H1 (cell line): ENCODE measurements around the gene RAD51B. TPM values are rescaled to one million over a fixed set of nuclear protein-coding genes. Genes with fewer than 3 reads are reported as not detected.

ENCODE experiments used
- CTCF ChIA-PET: fragments of 300-600 bp; sonication (Branson Sonifier 250); formaldehyde crosslinking; loops from one replicate; lab custom pipeline; 2021; ENCODE audit not compliant: partially characterized antibody; lab: Charles Lee
- POLR2A ChIA-PET: fragments of 300-600 bp; sonication (Branson Sonifier 250); formaldehyde crosslinking; loops from one replicate; lab custom pipeline; 2021; ENCODE audit warnings: inconsistent platforms; ENCODE audit not compliant: partially characterized antibody; lab: Charles Lee
- DNase-seq, 2 experiments: peaks; one replicate each; pipeline versions ENCODE4 v3.0.0 to v3.0.0-alpha.2; 2010 to 2022; ENCODE audit warnings: low spot score in 2 of 2, low read depth in 1 of 2, mixed read lengths in 1 of 2
- FAIRE-seq: peaks from 2 replicates; lab custom pipeline; 2011; peaks lifted over from hg19 to GRCh38; lab: Jason Lieb, UNC
- H2AFZ ChIP-seq: 2 replicates; pipeline ENCODE4 v1.8.1; 2012; ENCODE audit warnings: low read length, inconsistent platforms
- H2AK5ac ChIP-seq: 2 replicates; pipeline ENCODE4 v1.6.1; 2013; ENCODE audit warnings: low read depth, low read length
- H2BK120ac ChIP-seq: replicated peaks from 2 replicates; pipeline ENCODE3; 2013; ENCODE audit warnings: low read depth, low read length, inconsistent platforms
- H2BK12ac ChIP-seq: 2 replicates; pipeline ENCODE4 v1.6.1; 2013; ENCODE audit warnings: low read depth, low read length
- H2BK15ac ChIP-seq: 2 replicates; pipeline ENCODE4 v1.6.1; 2013; ENCODE audit warnings: low read length
- H2BK20ac ChIP-seq: 2 replicates; pipeline ENCODE4 v1.6.1; 2013; ENCODE audit warnings: low read length
- H2BK5ac ChIP-seq: 2 replicates; pipeline ENCODE4 v1.6.1; 2013; ENCODE audit warnings: low read depth, low read length
- H3K14ac ChIP-seq: 2 replicates; pipeline ENCODE4 v1.6.1; 2013; ENCODE audit warnings: inconsistent platforms; ENCODE audit not compliant: insufficient read length
- H3K18ac ChIP-seq: 2 replicates; pipeline ENCODE4 v1.6.1; 2013; ENCODE audit warnings: low read length; ENCODE audit errors: extremely low read depth
- H3K23ac ChIP-seq: 2 replicates; pipeline ENCODE4 v1.6.1; 2013; ENCODE audit warnings: inconsistent platforms; ENCODE audit not compliant: insufficient read length
- H3K23me2 ChIP-seq: 2 replicates; pipeline ENCODE4 v1.6.1; 2013; ENCODE audit warnings: low read depth, low read length
- H3K27ac ChIP-seq: 2 replicates; pipeline ENCODE4 v1.6.1; 2011; ENCODE audit warnings: low read depth, low read length, inconsistent platforms
- H3K27me3 ChIP-seq, 4 experiments: replicated peaks in 1 of 4; 1 replicate in 1 of 4; 2 replicates in 3 of 4; pipeline versions ENCODE4 v1.6.1 to v1.8.1; 2011 to 2013; ENCODE audit warnings: low read length in 3 of 4, mild to moderate bottlenecking in 3 of 4, inconsistent platforms in 2 of 4, mixed read lengths in 2 of 4, moderate library complexity in 1 of 4; ENCODE audit not compliant: control insufficient read depth in 3 of 4, insufficient read depth in 3 of 4; ENCODE audit errors: extremely low read depth in 1 of 4
- H3K36me3 ChIP-seq, 4 experiments: 2 replicates each; pipeline versions ENCODE4 v1.6.1 to v1.8.1; 2011 to 2013; ENCODE audit warnings: mild to moderate bottlenecking in 4 of 4, low read length in 3 of 4, moderate library complexity in 2 of 4, control low read depth in 1 of 4, inconsistent platforms in 1 of 4; ENCODE audit not compliant: insufficient read depth in 4 of 4, control insufficient read depth in 2 of 4
- H3K4ac ChIP-seq: replicated peaks from 2 replicates; pipeline ENCODE3; 2013; ENCODE audit warnings: low read length, low read depth, mixed read lengths, inconsistent platforms; ENCODE audit not compliant: insufficient read length
- H3K4me1 ChIP-seq, 4 experiments: replicated peaks in 1 of 4; 1 replicate in 1 of 4; 2 replicates in 3 of 4; pipeline versions ENCODE4 v1.6.1 to v1.8.1; 2011 to 2013; ENCODE audit warnings: low read length in 3 of 4, inconsistent platforms in 2 of 4, mixed read lengths in 1 of 4; ENCODE audit not compliant: insufficient read depth in 4 of 4, control insufficient read depth in 3 of 4
- H3K4me2 ChIP-seq, 2 experiments: 2 replicates each; pipeline versions ENCODE4 v1.6.1 to v1.8.1; 2011 to 2013; ENCODE audit warnings: low read depth in 2 of 2, low read length in 2 of 2, control low read depth in 1 of 2, inconsistent platforms in 1 of 2, mild to moderate bottlenecking in 1 of 2; ENCODE audit not compliant: insufficient read depth in 1 of 2
- H3K4me3 ChIP-seq, 4 experiments: fragments of 200-600, 300-600 bp in 1 of 4; sonication (generic), shearing (Covaris generic), sonication (Bioruptor Twin) in 1 of 4; 2 replicates each; pipeline versions ENCODE4 v1.5.1 to v1.8.1; 2011 to 2016; ENCODE audit warnings: low read length in 4 of 4, low read depth in 3 of 4, control low read depth in 2 of 4, inconsistent platforms in 2 of 4, mild to moderate bottlenecking in 2 of 4, mixed read lengths in 1 of 4, moderate library complexity in 1 of 4; ENCODE audit not compliant: insufficient read depth in 2 of 4; ENCODE audit errors: extremely low read depth in 1 of 4
- H3K56ac ChIP-seq: replicated peaks from 2 replicates; pipeline ENCODE3; 2013; ENCODE audit warnings: low read depth, mild to moderate bottlenecking, mixed read lengths, low read length, inconsistent platforms; ENCODE audit not compliant: insufficient read length
- H3K79me1 ChIP-seq: 2 replicates; pipeline ENCODE4 v1.6.1; 2013; ENCODE audit warnings: low read depth, low read length, control low read depth
- H3K79me2 ChIP-seq, 2 experiments: 2 replicates each; pipeline versions ENCODE4 v1.6.1 to v1.8.1; 2012 to 2013; ENCODE audit warnings: low read length in 2 of 2, mild to moderate bottlenecking in 2 of 2, inconsistent platforms in 1 of 2; ENCODE audit not compliant: insufficient read depth in 2 of 2, control insufficient read depth in 1 of 2
- H3K9ac ChIP-seq, 4 experiments: replicated peaks in 1 of 4; 1 replicate in 1 of 4; 2 replicates in 3 of 4; pipeline versions ENCODE4 v1.6.1 to v1.8.1; 2011 to 2013; ENCODE audit warnings: low read depth in 3 of 4, low read length in 3 of 4, control low read depth in 2 of 4, mild to moderate bottlenecking in 2 of 4, moderate library complexity in 2 of 4, inconsistent platforms in 1 of 4; ENCODE audit errors: extremely low read depth in 1 of 4
- H3K9me3 ChIP-seq, 2 experiments: 2 replicates each; pipeline versions ENCODE4 v1.6.1 to v1.8.1; 2012 to 2013; ENCODE audit warnings: mild to moderate bottlenecking in 2 of 2, moderate library complexity in 2 of 2, control low read depth in 1 of 2, inconsistent platforms in 1 of 2, low read depth in 1 of 2, low read length in 1 of 2, mixed read lengths in 1 of 2; ENCODE audit not compliant: insufficient read depth in 2 of 2
- H4K20me1 ChIP-seq, 2 experiments: replicated peaks in 1 of 2; 2 replicates each; pipeline versions ENCODE3 to v1.8.1; 2011 to 2013; ENCODE audit warnings: inconsistent platforms in 2 of 2, low read length in 2 of 2, mild to moderate bottlenecking in 1 of 2; ENCODE audit not compliant: insufficient read depth in 2 of 2, control insufficient read depth in 1 of 2
- H4K5ac ChIP-seq: 2 replicates; pipeline ENCODE4 v1.6.1; 2013; ENCODE audit warnings: low read length, low read depth, mixed read lengths, inconsistent platforms; ENCODE audit not compliant: insufficient read length
- H4K8ac ChIP-seq: 2 replicates; pipeline ENCODE4 v1.8.0; 2013; ENCODE audit warnings: mild to moderate bottlenecking, moderate library complexity, low read length, inconsistent platforms; ENCODE audit not compliant: insufficient read depth; ENCODE audit errors: extremely low read depth
- H4K91ac ChIP-seq: replicated peaks from 2 replicates; pipeline ENCODE3; 2013; ENCODE audit warnings: low read length, mixed read lengths, inconsistent platforms; ENCODE audit not compliant: insufficient read length
- CBX5 ChIP-seq: fragments of 300-800, 300-1000 bp; sonication (generic); IDR thresholded peaks from 2 replicates; pipeline ENCODE4 v1.7.1; 2016; ENCODE audit warnings: antibody characterized with exemption, low read length, low read depth
- GABPA ChIP-seq: IDR thresholded peaks from 2 replicates; pipeline ENCODE4 v1.6.1; 2011; ENCODE audit warnings: mild to moderate bottlenecking, low read length, moderate library complexity, borderline replicate concordance; ENCODE audit not compliant: insufficient read depth
- RAD21 ChIP-seq, 2 experiments: IDR thresholded peaks in 1 of 2; conservative IDR thresholded peaks in 1 of 2; 2 replicates each; pipeline ENCODE4 v1.6.1; 2011; ENCODE audit warnings: low read depth in 2 of 2, low read length in 2 of 2, improper control_type of control experiment in 1 of 2, inconsistent platforms in 1 of 2, mild to moderate bottlenecking in 1 of 2, moderate library complexity in 1 of 2
- SIX5 ChIP-seq: IDR thresholded peaks from 2 replicates; pipeline ENCODE4 v1.6.1; 2011; ENCODE audit warnings: mild to moderate bottlenecking, low read depth, low read length
- SP2 ChIP-seq: IDR thresholded peaks from 2 replicates; pipeline ENCODE4 v1.6.1; 2012; ENCODE audit warnings: mild to moderate bottlenecking, low read length, inconsistent platforms
- WGBS, 2 experiments: shearing (Covaris generic) in 1 of 2; methylation state at CpG; one replicate each; pipeline versions ENCODE4 v1.1.6 to v1.1.7; 2013 to 2015; ENCODE audit warnings: low lambda C conversion rate in 2 of 2, mixed read lengths in 2 of 2, inconsistent platforms in 1 of 2, low coverage in 1 of 2, missing lambda C conversion rate in 1 of 2; ENCODE audit not compliant: insufficient replicate concordance in 2 of 2, insufficient coverage in 1 of 2, insufficient read length in 1 of 2; ENCODE audit errors: extremely low coverage in 1 of 2, missing lambda C conversion rate in 1 of 2; 5-methylcytosine and 5-hydroxymethylcytosine counted together
- polyA plus RNA-seq, 7 experiments: library from polyadenylated mRNA; depleted of rRNA in 3 of 7; stranded (reverse) in 5 of 7; unstranded in 2 of 7; fragments of >200 nt in 5 of 7; fragments of 200-250 nt in 2 of 7; gene quantifications; 1 replicate in 5 of 7; 2 replicates in 1 of 7; 4 replicates in 1 of 7; pipeline versions ENCODE4 v1.2.1 to v1.2.3, GENCODE V29; 2011 to 2013; ENCODE audit warnings: missing spikeins in 2 of 7, mixed read lengths in 2 of 7
- total RNA-seq: library from RNA; stranded (reverse); fragmentation: NEBNext Ultra II Directional; extraction: Animal tissue kit (Norgen Biotek cat#: 25700); gene quantifications from 2 replicates; pipeline ENCODE4 v1.2.1, GENCODE V29; 2021

RAD51B gene
- total and polyA plus RNA-seq, 2 of the 8 experiments (the other 6 are each of a cell fraction or from before 2014, with no cell fraction given): 3.9 to 14.9 TPM

GRCh38 chr14:68172216-68172615 lies 352.6 kb downstream of the RAD51B start:
- H3K36me3 ChIP-seq: no peaks in the 10 kb centered on the region
- H2BK15ac ChIP-seq: no peak overlapping the region
- no peak overlapping the region for H2BK12ac ChIP-seq
- no peaks in the 10 kb centered on the region for H3K23me2 ChIP-seq
- POLR2A ChIA-PET: interaction anchor here (0.7 kb wide), 1 partner anchor 28 kb away, joined by 3 read pairs; no protein-coding TSS in a partner anchor
- TF ChIP-seq GABPA (no peak), SP2 (no peak), RAD21 (IDR thresholded peaks at IDR 0.05 in 1 of 2, conservative IDR thresholded peaks at IDR 0.05 in 1 of 2; ENCODE audit: low read depth in 2 of 2, low read length in 2 of 2) (no peak), SIX5 (no peak), CBX5 (no peak)
- H2BK20ac ChIP-seq: no peak overlapping the region
- no peak overlapping the region for H3K4me2 ChIP-seq
- DNase-seq: no peak
- 87% methylated on average over 3 of the region's 3 CpGs; no CpG with 5 or more reads in 1 of the 2 experiments for WGBS, 2 experiments
- no peak overlapping the region for H3K56ac ChIP-seq
- no peak overlapping the region for H2BK120ac ChIP-seq
- no peak overlapping the region for H3K4me3 ChIP-seq
- no peak for FAIRE-seq
- H3K9me3 ChIP-seq: no peaks in the 10 kb centered on the region
- H3K79me1 ChIP-seq: no peaks in the 10 kb centered on the region
- H2AK5ac ChIP-seq: no peak overlapping the region
- no peak overlapping the region for H3K27ac ChIP-seq
- no peaks in the 10 kb centered on the region for H3K27me3 ChIP-seq
- H3K14ac ChIP-seq: no peak overlapping the region
- no peak overlapping the region for H2BK5ac ChIP-seq
- no peak overlapping the region for H4K91ac ChIP-seq
- no peak overlapping the region for H3K9ac ChIP-seq
- no peak overlapping the region for H2AFZ ChIP-seq
- no peak overlapping the region for H3K4ac ChIP-seq
- H4K5ac ChIP-seq: no peak overlapping the region
- no peak overlapping the region for H3K18ac ChIP-seq
- H3K79me2 ChIP-seq: no peaks in the 10 kb centered on the region
- CTCF ChIA-PET: no interaction called here
- no peaks in the 10 kb centered on the region for H3K4me1 ChIP-seq
- H3K23ac ChIP-seq: no peak overlapping the region
- no peaks in the 10 kb centered on the region for H4K20me1 ChIP-seq
- no peak overlapping the region for H4K8ac ChIP-seq
